ENCODE data around the gene TSC22D1.

DNA sequence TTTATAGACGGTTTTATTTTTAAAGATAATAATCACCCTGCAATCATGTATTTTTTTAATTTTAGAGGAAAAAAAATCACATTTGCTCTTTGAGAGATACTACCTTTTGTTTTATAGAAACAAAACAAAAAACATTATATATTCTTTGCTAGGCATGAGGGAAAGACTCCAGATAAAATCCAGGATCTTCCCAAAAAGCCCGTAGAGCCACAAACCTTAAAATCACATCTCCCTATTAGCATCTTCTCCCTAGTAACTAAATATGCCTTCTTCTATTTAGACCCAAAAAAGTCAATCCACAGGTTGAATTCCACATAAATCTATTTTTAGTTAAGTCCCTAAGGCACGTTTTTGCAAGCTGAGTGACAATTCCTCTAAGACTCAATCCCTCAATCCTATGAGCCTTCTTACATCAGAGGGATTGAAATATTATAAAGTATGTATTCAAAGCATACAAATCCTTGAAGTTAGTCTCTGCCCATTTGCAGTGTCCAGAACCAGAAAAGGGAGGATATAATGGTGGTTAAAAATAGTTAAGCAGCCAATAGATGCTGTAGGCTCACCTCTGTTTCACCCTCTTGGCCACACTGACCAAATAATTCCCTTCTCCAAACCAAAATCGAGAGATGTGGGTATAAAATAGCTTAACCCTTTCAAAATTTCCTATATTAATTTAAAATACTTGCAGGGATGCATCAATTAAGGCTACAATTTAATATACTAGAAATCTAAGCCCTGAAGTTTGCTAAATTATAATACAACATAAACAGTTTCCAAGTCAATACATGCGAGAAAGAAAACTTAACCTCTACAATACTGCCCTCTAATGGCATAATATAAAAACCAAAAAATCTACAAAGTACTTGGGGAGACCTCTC, 138.5 kb downstream of the TSC22D1 start:
- TF ChIP-seq CTCF (IDR thresholded peaks at IDR 0.05) (no peak), POLR2A (IDR thresholded peaks at IDR 0.05) (no peak)

Measured in lower leg skin (tissue), 3 donors.